ENCODE measurements around the gene NCAPD2.
A peak's percentile ranks its signal among the peaks of the same experiment; 100 is the strongest.
"Not testable (repeated sequence)": the region's sequence is repeated elsewhere in the genome, so short reads cannot be mapped to it uniquely, and the experiment has no call there.

Gene NCAPD2

DNA sequence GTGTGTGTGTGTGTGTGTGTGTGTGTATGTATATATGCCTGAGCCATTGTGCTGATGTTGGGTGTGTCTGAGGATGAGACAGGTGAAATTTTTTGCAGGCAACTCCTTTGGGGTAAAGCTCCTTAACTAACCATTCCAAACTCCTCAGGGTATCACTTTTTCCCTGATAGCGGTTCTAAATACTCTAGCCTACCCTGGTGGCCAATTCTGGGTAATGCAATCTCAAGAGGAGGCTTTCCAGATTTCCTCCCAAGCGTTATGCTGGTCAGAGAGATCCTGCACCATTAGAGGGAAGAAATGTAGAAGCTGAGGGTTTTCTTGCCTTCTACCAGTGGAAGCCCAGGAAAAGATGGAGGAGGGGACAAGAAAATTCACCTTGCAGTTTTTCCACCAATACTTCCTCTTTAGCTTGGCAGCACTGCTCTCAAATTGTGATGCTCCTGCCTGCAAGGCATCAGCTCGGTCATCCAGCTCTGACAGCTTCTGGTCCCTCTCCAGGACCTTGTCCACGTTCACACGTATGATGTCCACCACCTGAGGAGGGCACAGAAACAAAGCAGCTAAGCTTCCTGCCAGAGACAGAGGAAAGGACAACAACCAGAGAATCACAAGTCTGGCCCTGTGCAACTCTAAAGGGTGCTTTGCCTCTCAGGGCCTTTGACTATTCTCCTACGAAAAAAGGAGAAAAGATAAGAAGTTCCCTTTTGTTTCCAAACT, 28.3 kb upstream of the NCAPD2 start:
- no peak for DNase-seq

DNA sequence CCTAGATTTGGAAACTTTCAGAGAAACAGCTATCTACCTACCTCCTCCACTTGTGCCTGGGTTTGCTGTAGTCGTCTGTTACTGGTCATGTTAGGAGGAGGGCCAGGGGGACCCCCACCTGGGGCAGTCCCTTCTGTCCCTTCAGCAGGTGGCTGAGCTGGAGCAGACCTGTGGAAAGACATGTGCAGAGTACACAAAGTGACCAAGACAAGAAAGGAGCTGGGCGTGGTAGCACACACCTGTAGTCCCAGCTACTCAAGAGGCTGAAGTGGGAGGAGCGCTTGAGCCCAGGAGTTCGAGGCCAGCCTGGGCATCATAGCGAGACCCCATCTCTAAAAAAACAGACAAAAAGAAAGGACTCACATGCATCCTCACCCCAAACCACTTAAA, 27.7 kb upstream of the NCAPD2 start:
- no peak for DNase-seq

DNA sequence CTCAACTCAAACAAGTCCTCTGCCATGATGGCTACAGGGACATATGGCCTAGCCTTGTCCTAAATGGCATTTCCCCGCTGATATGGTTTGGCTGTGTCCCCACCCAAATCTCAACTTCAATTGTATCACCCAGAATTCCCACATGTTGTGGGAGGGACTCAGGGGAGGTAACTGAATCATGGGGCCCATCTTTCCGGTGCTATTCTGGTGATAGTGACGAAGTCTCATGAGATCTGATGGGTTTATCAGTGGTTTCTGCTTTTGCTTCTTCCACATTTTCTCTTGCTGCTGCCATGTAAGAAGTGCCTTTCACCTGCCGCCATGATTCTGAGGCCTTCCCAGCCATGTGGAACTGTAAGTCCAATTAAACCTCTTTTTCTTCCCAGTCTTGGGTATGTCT, 27.2 kb upstream of the NCAPD2 start:
- not testable (repeated sequence) for DNase-seq

DNA sequence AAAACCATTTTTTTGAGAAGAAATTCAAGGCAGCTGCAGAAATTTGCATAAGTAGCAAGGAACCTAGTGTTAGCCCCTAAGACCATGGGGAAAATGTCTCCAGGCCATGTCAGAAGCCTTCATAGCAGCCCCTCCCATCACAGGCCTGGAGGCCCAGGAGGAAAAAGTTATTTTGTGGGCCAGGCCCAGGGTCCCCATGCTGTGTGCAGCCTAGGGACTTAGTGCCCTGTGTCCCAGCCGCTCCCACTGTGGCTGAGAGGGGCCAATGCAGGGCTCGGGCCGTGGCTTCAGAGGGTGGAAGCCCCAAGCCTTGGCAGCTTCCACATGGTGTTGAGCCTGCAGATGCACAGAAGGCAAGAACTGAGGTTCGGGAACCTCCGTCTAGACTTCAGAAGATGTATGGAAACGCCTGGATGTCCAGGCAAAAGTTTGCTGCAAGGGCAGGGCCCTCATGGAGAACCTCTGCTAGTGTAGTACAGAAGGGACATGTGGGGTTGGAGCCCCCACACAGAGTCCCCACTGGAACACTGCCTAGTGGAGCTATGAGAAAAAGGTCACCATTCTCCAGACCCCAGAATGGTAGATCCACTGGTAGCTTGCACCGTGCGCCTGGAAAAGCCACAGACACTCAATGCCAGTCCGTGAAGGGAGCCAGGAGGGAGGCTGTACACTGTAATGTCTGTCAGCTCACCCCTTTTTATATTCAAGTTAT, 26.2 kb upstream of the NCAPD2 start:
- not testable (repeated sequence) for DNase-seq

DNA sequence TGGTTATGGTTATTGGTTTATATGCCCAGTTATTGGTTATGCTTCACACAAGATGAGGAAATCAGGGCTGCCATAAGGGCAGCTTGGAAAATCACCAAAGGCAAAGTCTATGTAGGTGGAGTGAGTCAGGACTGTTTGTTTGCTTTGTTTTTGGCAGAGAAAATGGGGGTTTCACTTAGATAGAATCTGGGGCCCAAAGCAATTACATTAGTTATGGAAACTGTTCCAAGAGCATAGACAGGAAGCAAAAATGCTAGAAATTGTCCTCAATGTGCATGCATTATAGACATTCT, 25.7 kb upstream of the NCAPD2 start:
- DNase-seq = no peak

DNA sequence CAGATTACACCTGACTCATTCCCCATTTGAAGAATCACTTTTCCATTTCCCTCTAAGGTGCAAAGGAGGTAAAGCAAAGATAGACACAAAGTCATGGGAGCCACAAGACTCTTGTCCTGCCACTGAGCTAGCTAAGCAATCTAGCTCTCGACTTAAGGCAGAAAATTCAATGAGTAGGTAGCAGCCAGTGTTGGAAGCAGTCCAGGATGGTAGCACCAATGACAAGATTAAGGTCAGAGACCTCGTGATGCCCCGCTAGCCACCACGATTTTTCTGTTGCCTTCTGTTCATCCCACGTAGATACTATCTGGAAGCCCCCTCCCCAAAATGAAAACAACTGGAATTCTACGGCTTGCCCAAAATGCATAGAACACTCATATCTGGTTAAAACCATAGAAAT, 24.8 kb upstream of the NCAPD2 start:
- no peak for DNase-seq

DNA sequence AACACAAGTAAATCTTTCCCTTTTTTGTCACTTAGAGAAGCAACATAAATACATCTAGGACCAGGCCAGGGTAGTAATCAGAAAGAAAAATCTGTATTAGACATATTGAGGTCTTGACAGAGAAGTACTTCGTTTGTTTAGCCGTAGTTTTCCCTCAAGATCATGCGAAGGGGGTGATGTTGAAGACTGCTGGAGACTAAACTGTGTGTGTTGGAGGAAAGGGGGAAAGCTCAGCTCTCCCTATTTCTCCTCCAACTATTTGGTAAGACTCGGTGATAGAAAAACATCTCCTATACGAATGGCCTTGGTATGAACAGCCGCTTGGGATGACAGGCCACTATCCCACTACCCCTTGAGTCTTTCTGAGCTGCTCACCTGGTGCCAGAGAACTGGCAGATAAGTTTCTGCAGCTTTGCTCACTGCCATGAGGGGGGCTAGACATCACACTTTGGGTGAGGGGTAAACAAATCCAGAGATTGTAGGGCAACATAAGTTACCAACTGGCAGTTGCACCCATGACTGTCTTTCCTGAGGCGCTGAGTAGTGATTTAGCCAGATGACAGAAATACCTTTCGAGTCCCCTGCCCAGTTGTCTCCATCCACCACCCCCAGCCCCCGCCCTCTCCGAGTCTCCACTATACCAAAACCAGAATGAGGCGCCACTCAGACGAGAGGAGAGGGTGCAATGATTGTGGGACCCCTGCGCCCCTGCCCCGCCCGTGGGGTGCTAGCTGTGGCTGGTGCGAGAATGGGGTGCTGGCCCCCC, 24.1 kb upstream of the NCAPD2 start:
- DNase-seq = no peak

DNA sequence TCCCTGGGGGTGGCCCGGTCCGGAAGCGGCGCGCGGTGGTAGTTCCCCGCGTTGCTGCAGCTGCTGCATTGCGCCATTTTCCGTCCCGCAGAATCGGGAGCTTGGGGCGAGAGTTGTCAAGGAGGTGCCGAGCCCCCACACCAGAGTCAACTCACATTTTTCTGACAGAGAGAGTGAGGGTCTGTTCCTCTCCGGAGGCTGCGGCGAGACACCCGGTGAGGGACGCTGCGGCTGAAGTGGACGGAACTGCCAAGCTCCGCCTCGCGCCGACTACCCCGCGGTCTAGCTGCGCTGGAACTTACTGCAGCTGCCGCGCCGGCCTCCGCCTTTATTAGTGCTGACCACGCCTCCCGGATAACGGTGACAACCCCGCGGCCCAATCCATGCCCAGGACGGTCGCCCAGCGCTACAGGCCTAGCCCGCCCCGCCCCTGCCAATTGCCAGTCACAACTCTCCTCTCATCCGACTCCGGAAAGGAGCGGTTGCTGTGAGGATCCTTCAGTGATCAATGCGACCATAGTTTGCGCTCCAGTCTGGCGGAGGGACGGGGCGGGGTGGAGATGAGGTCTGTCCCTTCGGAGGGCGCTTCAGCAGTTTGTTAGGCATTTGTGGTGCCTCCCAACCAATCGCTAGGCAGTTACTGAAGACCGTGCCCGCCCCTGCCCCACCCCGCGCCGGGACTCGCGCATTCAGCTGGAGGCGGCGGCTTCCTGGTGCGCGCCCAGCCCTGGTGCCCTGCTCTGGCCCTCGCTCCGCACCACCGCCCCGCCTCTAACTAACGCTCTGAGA, 23.3 kb upstream of the NCAPD2 start, which contains the start of gene VAMP1:
VAMP1 (minus strand) TSS at position 303 of the 789 bp plus-strand sequence; CDS start at position 157, 146 bp downstream.
- peak; percentile 96 for DNase-seq

DNA sequence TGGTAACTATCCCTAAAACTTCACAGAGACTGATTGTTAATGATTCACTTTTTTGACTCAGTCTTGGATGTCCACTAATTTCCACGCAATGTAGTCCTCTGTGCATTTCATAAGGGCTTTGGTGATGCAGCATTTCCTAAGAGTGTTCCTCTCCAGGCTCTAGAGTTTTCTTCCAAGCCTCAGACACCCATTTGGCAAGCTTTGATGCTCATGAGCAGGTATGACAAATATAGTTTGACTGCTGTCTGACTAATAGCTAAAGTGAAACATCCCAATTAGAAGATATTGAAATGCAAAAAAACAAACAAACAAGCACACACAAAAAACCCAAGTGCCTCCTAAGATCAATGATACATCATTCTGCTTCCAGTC, 21.9 kb upstream of the NCAPD2 start:
- DNase-seq = no peak

DNA sequence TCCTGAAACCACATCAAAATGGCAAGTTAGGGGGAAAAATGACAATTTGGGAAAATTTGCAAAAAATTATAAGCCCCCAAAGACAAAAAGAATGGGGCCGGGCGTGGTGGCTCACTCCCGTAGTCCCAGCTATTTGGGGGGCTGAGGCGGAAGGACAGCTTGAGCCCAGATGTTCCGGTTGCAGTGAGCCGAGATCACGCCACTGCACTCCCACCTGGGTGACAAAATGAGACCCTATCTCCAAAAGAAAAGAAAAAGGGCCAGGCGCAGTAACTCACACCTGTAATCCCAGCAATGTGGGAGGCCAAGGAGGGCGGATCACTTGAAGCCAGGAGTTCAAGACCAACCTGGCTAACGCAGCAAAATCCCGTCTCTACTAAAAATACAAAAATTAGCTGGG, 21.4 kb upstream of the NCAPD2 start:
- no peak for DNase-seq

DNA sequence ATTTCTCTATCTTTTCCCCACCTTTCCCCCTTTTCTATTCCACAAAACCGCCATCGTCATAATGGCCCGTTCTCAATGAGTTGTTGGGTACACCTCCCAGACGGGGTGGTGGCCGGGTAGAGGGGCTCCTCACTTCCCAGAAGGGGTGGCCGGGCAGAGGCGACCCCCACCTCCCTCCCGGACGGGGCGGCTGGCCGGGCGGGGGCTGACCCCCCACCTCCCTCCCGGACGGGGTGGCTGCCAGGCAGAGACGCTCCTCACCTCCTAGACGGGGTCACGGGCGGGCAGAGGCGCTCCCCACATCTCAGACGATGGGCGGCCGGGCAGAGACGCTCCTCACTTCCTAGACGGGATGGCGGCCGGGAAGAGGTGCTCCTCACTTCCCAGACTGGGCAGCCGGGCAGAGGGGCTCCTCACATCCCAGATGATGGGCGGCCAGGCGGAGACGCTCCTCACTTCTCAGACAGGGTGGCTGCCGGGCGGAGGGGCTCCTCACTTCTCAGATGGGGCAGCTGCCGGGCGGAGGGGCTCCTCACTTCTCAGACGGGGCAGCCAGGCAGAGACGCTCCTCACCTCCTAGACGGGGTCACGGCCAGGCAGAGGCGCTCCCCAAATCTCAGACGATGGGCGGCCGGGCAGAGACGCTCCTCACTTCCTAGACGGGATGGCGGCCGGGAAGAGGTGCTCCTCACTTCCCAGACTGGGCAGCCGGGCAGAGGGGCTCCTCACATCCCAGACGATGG, 18.5 kb upstream of the NCAPD2 start:
- DNase-seq = not testable (repeated sequence)

DNA sequence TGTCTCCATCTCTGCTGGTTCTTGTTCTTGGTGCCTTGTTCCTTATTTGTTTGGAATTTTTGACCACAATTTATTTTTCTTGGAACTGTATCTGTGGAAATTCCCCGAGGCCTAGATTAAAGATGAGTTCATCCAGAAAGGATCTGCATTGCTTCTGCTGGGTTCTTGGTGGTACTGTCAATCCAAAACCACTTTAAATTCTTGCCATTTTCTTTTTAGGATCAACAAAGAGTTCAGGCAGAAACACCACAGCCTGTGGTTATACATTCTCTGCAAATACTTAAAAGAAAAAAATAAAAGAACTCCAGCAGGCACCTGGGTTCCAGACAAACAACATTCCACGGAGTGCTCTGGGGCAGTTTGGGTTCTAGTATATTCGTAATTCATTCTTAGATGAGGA, 17.4 kb upstream of the NCAPD2 start:
- DNase-seq = no peak

DNA sequence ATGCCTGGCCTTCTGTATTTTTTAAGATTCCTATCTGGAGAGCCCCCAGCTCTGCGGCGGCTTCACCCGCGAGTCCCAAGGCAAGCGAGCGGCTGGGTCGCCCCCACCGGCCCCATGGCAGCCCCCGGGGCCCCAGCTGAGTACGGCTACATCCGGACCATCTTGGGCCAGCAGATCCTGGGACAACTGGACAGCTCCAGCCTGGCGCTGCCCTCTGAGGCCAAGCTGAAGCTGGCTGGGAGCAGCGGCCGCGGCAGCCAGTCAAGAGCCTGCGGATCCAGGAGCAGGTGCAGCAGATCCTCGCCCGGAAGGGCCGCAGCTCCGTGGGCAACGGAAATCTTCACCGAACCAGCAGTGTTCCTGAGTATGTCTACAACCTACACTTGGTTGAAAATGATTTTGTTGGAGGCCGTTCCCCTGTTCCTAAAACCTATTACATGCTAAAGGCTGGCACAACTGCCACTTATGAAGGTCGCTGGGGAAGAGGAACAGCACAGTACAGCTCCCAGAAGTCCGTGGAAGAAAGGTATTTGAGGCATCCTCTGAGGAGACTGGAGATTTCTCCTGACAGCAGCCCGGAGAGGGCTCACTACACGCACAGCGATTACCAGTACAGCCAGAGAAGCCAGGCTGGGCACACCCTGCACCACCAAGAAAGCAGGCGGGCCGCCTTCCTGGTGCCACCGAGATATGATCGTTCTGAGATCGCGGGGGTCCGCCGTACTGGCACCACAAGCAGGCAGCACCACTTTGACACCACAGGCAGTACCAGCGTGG, 16.1 kb upstream of the NCAPD2 start:
- not testable (repeated sequence) for DNase-seq

DNA sequence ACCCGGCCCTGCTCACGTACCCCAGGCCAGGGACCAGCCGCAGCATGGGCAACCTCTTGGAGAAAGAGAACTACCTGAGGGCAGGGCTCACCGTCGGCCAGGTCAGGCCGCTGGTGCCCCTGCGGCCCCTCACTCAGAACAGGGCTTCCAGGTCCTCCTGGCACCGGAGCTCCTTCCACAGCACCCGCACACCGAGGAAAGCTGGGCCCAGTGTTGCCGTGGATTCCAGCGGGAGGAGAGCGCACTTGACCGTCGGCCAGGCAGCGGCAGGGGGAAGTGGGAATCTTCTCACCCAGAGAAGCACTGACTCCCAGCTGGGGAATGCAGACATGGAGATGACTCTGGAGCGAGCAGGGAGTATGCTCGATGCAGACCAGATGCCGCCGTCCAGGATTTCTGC, 15.5 kb upstream of the NCAPD2 start:
- DNase-seq = no peak

DNA sequence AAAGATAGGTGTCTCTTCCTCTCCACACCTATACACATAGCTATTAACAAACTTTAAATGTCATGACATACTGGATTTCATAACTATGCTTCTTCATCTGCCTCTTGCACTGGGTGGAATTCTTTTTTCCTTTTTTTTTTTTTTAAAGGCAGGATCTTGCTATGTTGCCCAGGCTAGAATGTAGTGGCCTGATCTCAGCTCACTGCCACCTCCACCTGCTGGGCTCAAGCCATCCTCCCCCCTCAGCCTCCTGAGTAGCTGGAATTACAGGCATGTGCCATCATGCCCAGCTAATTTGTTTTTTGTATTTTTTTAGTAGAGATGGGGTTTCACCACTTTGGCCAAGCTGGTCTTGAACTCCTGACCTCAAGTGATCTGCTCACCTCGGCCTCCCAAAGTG, 5.7 kb upstream of the NCAPD2 start:
- DNase-seq = no peak

DNA sequence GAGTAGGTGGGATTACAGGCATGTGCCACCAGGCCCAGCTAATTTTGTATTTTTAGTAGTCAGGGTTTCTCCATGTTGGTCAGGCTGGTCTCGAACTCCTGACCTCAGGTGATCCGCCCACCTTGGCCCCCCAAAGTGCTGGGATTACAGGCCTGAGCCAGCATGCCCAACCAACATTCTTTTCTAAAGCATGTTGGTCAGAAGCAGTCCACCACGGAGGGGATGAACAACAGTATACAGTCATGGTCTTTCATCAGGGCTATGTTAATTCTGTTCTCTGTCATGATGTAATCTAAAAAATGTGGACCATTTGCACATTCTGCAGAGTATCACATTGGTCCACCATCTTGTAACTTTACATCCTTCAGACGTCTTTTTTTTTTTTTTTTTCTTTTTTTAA, 4.5 kb upstream of the NCAPD2 start:
- DNase-seq = no peak

DNA sequence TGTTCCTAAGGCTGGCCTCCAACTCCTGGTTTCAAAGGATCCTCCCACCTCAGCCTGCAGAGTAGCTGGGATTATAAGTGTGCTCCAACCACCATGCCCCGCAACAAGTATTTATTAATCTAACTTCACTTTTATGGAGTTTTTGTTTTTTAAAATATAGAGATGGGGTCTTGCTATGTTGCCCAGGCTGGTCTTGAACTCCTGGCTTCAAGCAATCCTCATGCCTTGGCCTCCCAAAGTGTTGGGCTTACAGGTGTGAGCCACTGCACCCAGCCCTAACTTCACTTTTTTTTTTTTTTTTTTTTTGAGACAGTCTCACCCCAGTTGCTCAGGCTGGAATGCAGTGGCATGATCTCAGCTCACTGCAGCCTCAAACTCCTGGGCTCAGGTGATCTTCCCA, 3.2 kb upstream of the NCAPD2 start:
- not testable (repeated sequence) for DNase-seq

DNA sequence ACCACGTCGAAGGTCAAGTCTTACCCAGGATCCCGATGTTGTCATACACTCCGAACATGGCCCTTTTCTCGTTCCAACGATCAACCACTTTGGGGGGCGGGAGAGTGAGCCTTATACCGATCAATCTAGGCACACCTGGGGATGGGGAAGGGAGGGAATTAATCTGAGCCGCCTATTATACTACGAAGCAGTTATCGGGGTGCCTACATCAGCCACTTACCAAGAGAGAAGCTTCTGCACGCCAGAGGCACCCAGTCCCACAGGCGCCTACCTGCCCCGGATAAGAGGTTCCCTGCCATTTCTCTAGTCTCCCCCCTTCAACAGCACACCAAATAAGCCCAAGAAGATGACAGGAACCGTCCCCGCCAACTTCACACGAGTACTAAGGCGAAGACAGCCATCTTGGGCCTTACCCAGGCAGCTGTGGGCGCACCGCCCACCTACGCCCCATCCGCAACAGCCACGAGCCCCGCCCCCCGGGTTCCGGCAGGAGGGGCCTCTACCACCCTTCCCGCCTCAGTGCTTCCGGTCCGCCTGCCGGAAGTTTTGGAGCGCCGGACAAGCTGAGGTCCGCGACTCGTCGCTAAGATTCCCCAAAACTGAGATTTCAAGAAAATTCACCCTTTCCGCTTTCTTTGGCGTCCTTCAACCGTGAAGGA, 935 bp upstream of the NCAPD2 start, which contains the start of gene MRPL51:
MRPL51 (minus strand) TSS at position 425 of the 659 bp plus-strand sequence; CDS start at position 299, 126 bp downstream.
- peak; percentile 93 for DNase-seq

DNA sequence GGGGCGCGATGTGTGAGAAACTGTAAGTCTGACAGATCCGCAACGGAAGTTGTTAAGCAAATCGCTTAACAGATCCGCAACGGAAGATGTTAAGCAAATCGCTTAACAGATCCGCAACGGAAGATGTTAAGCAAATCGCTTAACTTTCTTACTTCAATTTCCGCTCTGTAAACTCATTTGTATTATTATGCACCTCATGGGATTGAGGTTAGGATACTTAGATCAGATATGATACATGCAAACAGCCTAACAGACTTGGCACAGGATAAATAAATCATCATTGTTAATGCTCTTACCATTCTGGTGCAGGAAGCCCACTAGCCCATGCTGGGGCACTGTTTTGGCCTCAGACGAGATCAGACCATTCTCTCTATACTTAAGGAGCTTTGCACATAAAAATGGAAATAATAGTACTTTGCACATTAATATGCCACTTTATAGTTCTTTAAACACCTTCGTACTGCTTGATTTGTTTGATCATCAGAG, 399 bp downstream of the NCAPD2 start:
- no peak for DNase-seq

DNA sequence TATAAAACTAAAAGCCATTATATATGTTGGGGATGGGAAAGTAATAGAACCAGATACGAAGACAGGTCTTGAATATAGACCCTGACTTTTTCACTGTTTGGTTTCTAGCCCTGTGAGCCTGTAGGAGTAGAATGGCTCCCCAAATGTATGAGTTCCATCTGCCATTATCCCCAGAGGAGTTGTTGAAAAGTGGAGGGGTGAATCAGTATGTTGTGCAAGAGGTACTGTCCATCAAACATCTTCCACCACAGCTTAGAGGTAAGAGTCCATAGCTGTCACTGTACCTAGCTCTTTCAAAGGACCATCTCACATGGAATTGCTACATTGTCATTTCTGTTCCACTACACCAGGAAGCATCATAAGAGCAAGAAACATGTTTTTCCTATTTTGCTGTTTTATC, 1.1 kb downstream of the NCAPD2 start:
- DNase-seq = no peak

DNA sequence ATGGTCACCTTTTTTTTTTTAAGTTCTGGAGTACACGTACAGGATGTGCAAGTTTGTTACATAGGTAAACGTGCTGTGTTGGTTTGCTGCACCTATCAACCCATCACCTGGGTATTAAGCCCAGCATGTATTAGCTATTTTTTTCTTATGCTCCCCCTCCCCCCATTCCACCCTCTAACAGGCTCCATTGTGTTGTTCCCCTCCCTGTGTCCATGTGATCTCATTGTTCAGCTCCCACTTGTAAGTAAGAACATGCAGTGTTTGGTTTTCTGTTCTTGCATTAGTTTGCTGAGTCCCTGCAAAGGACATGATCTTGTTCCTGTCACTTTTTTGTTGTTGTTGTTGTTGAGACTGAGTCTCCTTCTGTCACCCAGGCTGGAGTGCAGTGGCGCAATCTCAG, 3.4 kb downstream of the NCAPD2 start:
- DNase-seq = not testable (repeated sequence)

Data from activated CD4-positive, alpha-beta T cell treated with anti-CD3 and anti-CD28 coated beads for 1 hour (primary cell).